NT2/D1 (cell line): Measurements from ENCODE around the gene PIR.

Experiments
- DNase-seq: peaks from one replicate; pipeline ENCODE4 v3.0.0-alpha.2; 2011; ENCODE audit warnings: low read depth, low spot score
- H3K27me3 ChIP-seq: 2 replicates; pipeline ENCODE4 v1.6.0; 2011; ENCODE audit warnings: mild to moderate bottlenecking; ENCODE audit not compliant: insufficient read length, insufficient read depth
- H3K36me3 ChIP-seq: 2 replicates; pipeline ENCODE4 v1.6.1; 2011; ENCODE audit warnings: mild to moderate bottlenecking, low read length, mixed read lengths; ENCODE audit not compliant: insufficient read depth, insufficient read length
- H3K4me1 ChIP-seq: 2 replicates; pipeline ENCODE4 v1.5.1; 2011; ENCODE audit not compliant: insufficient read depth, insufficient read length
- H3K4me3 ChIP-seq: 2 replicates; pipeline ENCODE4 v1.5.1; 2011; ENCODE audit warnings: low read depth; ENCODE audit not compliant: insufficient read length
- H3K9ac ChIP-seq: 2 replicates; pipeline ENCODE4 v1.6.0; 2011; ENCODE audit warnings: low read depth; ENCODE audit not compliant: insufficient read length
- H3K9me3 ChIP-seq: 2 replicates; pipeline ENCODE4 v1.5.1; 2011; ENCODE audit warnings: mild to moderate bottlenecking, low read length; ENCODE audit not compliant: insufficient read depth
- SUZ12 ChIP-seq: IDR thresholded peaks from 2 replicates; pipeline ENCODE4 v1.6.1; 2011; ENCODE audit not compliant: insufficient read length, insufficient read depth; ENCODE audit errors: extremely low read depth
- YY1 ChIP-seq: IDR thresholded peaks from 2 replicates; pipeline ENCODE4 v1.6.1; 2011; ENCODE audit not compliant: insufficient read length, insufficient read depth
- ZNF274 ChIP-seq: IDR thresholded peaks from 2 replicates; pipeline ENCODE4 v1.6.1; 2011; ENCODE audit warnings: mild to moderate bottlenecking, low read depth, low read length

Gene PIR

DNA sequence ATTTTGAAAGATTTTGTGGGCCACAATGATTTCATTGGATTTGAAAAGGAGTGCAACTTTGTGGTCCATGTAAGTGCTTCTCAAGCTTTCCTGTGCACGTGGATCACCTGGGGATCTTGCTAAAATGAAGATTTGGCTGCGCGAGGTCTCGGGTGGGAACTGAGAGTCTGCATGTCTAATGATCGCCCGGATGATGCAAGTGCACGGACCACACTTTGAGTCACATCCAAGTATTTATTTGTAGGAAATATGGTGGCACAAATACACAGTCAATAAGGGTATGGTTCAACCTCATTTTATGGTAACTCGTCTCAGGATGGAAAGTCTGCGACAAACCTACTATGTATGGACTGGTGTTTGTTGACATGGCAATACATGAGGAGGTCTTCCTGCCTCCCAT, 8.4 kb upstream of the PIR start:
- H3K27me3 ChIP-seq = no peaks in the 10 kb centered on the region
- TF ChIP-seq ZNF274 (no peak), SUZ12 (no peak), YY1 (no peak)
- no peaks in the 10 kb centered on the region for H3K4me1 ChIP-seq
- no peak overlapping the region for H3K4me3 ChIP-seq
- H3K9ac ChIP-seq = no peak overlapping the region
- no peaks in the 10 kb centered on the region for H3K9me3 ChIP-seq
- H3K36me3 ChIP-seq = no peaks in the 10 kb centered on the region
- DNase-seq = no peak

DNA sequence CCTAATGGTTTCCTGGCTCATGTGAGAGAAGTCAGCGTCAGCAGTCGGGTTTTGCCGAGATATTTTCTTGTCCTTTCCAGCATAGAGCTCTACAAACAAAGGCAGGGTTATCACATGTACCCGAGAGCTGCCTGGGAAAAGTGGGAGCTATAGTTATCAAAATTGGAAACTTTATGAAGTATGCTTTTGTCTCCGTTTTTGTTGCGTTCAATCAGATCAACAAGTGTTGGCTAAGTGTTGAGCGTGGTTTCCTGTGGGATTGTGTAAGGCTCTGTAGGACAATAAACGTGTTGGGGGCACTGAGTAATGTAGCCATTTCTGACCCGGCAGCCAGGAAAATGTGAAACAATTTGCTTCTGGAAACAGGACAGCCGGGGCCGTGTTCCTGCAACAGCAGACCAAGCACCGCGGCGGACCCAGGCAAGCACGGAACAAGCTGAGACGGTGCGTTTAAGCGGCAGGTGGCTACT, 7.4 kb upstream of the PIR start, which contains the start of gene BMX:
TSS of gene BMX (plus strand) at position 311 of the 470 bp plus-strand sequence. CDS start 7,547 bp downstream, outside the sequence.
- Histone ChIP-seq H3K9me3 (no peaks in the 10 kb centered on the region), H3K4me1 (no peaks in the 10 kb centered on the region), H3K4me3 (no peak within 1 kb of the TSS), H3K27me3 (no peaks in the 10 kb centered on the region), H3K9ac (no peak within 1 kb of the TSS), H3K36me3 (no peaks in the 10 kb centered on the region)
- no peak for TF ChIP-seq SUZ12
- TF ChIP-seq ZNF274 = no peak
- TF ChIP-seq YY1 = no peak
- no peak for DNase-seq

DNA sequence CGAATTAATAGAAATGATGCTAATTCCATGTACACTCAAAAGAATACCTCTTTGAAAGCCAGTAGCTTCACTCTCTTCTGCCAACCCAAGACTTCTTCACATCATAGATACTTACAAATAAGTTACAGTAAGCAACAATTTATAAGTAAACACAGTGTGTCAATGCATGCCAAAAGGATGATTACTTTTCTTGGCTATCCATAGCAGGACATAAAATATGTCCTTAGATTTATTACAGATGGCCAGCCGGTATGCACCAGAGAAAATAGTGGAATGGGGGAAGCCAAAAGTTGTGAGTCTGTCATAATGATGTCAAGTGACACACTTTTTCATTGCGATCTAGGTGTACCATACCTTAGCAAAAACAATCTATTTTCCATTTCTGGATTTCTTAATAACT, 6.8 kb upstream of the PIR start:
- Histone ChIP-seq H3K9me3 (no peaks in the 10 kb centered on the region), H3K27me3 (no peaks in the 10 kb centered on the region), H3K36me3 (no peaks in the 10 kb centered on the region), H3K4me3 (no peak overlapping the region), H3K9ac (no peak overlapping the region), H3K4me1 (no peaks in the 10 kb centered on the region)
- TF ChIP-seq ZNF274 (no peak), SUZ12 (no peak), YY1 (no peak)
- DNase-seq = no peak

DNA sequence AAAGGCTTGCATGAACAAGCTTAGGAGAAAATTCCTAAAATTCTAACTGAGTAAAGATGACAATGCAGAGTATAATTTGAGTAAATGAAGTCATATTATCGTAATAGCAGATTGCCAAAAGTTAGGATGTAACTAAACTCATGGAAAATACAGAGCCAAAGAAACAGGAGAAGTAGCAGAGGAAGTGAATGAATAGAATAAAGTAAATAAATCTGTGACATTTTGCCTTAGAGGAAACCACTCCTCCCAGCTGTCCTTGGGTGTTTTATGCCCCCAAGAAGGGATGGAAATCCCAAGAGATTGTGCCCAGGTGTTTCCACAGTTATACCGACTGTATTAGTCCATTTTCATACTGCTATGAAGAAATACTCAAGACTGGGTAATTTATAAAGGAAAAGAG, 5.6 kb upstream of the PIR start:
- no peaks in the 10 kb centered on the region for H3K4me1 ChIP-seq
- TF ChIP-seq YY1 = no peak
- no peak for TF ChIP-seq SUZ12
- TF ChIP-seq ZNF274 = no peak
- no peak for DNase-seq
- H3K27me3 ChIP-seq = no peaks in the 10 kb centered on the region
- H3K9ac ChIP-seq = no peak overlapping the region
- H3K36me3 ChIP-seq = no peaks in the 10 kb centered on the region
- H3K9me3 ChIP-seq = no peaks in the 10 kb centered on the region
- no peak overlapping the region for H3K4me3 ChIP-seq

DNA sequence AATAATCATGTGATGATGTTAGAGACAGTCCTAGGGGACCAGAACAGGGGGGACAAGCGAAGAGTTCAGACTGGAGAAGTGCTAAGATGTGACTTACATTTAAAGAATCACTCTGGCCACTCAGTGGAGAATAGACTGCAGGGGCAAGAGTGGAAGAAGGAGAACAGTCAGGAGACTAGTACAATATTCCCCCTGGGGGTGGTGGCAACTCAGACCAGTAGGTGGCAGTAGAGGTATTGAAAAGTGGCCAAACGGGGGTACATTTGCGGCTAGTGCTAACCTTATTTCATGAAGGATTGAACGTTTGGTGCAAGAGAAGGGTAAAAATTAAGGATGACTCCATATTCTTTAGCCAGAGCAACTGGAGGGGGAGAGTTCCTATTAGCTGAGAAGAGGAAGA, 4.7 kb upstream of the PIR start:
- no peaks in the 10 kb centered on the region for H3K4me1 ChIP-seq
- TF ChIP-seq ZNF274 (no peak), YY1 (no peak), SUZ12 (no peak)
- no peaks in the 10 kb centered on the region for H3K27me3 ChIP-seq
- no peaks in the 10 kb centered on the region for H3K9me3 ChIP-seq
- no peak overlapping the region for H3K4me3 ChIP-seq
- H3K36me3 ChIP-seq = no peaks in the 10 kb centered on the region
- peak; percentile 13 for DNase-seq
- no peak overlapping the region for H3K9ac ChIP-seq

DNA sequence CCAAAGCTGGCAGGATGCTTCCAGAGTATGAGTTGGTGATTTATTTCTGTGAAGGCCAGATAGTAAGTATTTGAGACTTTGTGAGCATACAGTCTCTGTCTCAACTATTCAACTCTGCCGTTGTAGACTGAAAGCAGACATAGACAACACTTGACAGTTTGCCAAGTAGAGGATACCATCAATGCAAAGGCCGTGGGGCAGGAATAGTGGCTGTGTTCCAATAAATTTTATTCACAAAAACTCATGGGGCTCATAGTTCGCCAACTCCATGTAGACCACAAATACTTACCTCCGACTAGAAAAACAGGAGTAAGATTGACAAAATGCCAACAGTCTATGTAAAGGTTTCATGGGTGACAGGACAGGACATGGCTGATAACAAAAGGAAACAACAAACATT, 3.7 kb upstream of the PIR start:
- Histone ChIP-seq H3K4me1 (no peaks in the 10 kb centered on the region), H3K27me3 (no peaks in the 10 kb centered on the region), H3K9me3 (no peaks in the 10 kb centered on the region), H3K9ac (no peak overlapping the region), H3K36me3 (no peaks in the 10 kb centered on the region), H3K4me3 (no peak overlapping the region)
- TF ChIP-seq ZNF274 (no peak), SUZ12 (no peak), YY1 (no peak)
- DNase-seq = no peak

DNA sequence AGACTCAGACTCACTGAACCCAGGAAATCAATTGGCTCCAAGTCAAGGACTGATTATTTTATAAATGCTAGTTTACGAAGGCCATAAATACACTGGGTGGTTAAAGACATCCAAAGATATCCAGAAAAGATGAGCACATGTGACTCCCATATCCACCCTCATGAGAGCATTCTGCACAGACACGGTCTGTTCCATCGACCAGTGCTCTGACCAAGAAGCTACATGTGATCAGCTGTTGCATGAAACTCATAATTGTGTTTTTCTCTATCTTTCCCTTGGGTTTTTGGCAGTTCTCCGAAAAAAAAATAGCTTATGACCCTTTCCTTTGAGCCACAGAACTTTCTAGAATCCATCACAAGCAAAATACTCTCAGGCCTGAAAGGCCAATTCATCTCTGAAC, 2.7 kb upstream of the PIR start:
- Histone ChIP-seq H3K9me3 (no peaks in the 10 kb centered on the region), H3K27me3 (no peaks in the 10 kb centered on the region), H3K4me3 (no peak overlapping the region), H3K9ac (no peak overlapping the region), H3K4me1 (no peaks in the 10 kb centered on the region), H3K36me3 (peaks cover 6% of the 10 kb centered on the region)
- DNase-seq = no peak
- TF ChIP-seq YY1 (no peak), ZNF274 (no peak), SUZ12 (no peak)

DNA sequence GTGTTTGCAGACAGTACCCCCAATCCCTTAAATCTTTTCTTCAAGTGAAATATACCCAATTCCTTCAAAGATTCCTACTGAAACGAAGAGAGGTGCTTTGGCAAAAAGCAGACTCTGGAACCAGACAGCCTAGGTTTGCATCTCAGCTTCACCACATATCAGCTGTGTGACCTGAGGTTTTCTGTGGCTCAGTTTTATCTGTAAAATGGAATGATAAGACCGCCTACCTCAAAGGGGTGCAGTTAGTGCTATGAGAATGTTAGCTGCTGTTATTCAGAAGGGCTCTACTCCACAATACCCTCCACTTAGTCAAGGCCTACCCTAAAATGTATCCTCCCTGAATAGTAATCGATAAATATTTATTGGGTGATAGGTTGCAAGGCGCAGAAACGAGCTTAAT, 664 bp downstream of the PIR start:
- no peak for TF ChIP-seq SUZ12
- no peak for TF ChIP-seq YY1
- TF ChIP-seq ZNF274 = no peak
- Histone ChIP-seq H3K36me3 (peaks cover 31% of the 10 kb centered on the region), H3K4me3 (peak overlapping the region; percentile 60), H3K9ac (peak overlapping the region; percentile 72), H3K27me3 (no peaks in the 10 kb centered on the region), H3K4me1 (no peaks in the 10 kb centered on the region), H3K9me3 (no peaks in the 10 kb centered on the region)
- no peak for DNase-seq
